Measurements from ENCODE around the gene GNAS.
"Not testable (repeated sequence)": the region's sequence is repeated elsewhere in the genome, so short reads cannot be mapped to it uniquely, and the experiment has no call there.

GNAS gene

DNA sequence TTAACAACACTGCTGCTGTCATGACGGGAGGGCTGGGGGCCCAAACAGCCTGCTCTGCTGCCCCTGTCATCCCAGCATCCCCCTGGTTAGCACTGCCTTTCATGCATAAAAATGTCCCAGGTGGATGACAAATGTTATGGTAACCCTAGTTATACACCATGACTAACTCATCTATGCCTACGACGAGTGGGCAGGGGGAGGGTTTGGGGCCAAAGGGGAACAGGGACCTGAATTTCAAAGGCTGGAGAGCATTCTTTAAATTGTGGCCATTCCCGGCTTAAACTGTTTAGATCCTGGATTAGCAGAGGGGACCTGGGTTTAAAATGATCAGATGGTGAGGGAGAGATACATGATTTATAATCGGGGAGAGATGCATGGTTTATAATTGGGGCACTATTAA, 26.2 kb upstream of the GNAS start:
- TF ChIP-seq, protein P1, sequence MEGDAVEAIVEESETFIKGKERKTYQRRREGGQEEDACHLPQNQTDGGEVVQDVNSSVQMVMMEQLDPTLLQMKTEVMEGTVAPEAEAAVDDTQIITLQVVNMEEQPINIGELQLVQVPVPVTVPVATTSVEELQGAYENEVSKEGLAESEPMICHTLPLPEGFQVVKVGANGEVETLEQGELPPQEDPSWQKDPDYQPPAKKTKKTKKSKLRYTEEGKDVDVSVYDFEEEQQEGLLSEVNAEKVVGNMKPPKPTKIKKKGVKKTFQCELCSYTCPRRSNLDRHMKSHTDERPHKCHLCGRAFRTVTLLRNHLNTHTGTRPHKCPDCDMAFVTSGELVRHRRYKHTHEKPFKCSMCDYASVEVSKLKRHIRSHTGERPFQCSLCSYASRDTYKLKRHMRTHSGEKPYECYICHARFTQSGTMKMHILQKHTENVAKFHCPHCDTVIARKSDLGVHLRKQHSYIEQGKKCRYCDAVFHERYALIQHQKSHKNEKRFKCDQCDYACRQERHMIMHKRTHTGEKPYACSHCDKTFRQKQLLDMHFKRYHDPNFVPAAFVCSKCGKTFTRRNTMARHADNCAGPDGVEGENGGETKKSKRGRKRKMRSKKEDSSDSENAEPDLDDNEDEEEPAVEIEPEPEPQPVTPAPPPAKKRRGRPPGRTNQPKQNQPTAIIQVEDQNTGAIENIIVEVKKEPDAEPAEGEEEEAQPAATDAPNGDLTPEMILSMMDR (conservative IDR thresholded peaks at IDR 0.05; ENCODE audit: control insufficient read depth, insufficient read depth, low read depth, low read length) = no peak
- DNase-seq (ENCODE audit: low read depth) = no peak
- no peak overlapping the region for H3K4me3 ChIP-seq (ENCODE audit: control insufficient read depth, low read depth, low read length)

DNA sequence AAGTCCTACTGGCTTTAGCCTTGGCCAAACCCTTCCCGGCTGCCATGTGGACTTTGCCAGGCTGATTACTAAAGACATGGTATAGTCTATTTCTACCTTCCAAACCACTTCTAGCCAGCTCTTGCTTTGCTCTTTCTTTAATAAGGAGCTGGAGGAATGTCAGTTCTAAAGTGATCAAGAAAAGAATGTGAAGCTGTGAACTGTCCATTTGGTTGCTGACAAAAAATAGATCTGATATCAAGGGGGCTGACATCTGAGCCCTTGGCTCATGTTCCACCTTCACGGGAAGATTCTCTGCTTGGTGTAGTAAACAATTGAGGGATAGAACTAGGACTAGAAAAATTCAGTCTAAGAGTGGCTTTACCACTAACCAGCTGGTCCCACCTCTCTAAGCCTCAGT, 24.4 kb upstream of the GNAS start:
- no peak for DNase-seq (ENCODE audit: low read depth)
- TF ChIP-seq, protein P1 (conservative IDR thresholded peaks at IDR 0.05; ENCODE audit: control insufficient read depth, insufficient read depth, low read depth, low read length) = no peak
- H3K4me3 ChIP-seq (ENCODE audit: control insufficient read depth, low read depth, low read length) = no peak overlapping the region

DNA sequence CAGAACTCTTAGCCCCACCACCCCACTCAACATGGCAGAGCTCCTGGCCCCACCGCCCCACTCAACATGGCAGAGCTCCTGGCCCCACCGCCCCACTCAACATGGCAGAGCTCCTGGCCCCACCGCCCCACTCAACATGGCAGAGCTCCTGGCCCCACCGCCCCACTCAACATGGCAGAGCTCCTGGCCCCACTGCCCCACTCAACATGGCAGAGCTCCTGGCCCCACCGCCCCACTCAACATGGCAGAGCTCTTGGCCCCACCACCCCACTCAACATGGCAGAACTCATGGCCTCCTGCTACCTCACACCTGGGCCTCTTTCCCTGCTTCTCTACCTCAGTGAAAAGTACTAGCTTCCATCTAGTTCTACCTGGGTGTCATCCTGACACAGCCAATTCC, 23.7 kb upstream of the GNAS start:
- not testable (repeated sequence) for DNase-seq (ENCODE audit: low read depth); H3K4me3 ChIP-seq (ENCODE audit: control insufficient read depth, low read depth, low read length)

DNA sequence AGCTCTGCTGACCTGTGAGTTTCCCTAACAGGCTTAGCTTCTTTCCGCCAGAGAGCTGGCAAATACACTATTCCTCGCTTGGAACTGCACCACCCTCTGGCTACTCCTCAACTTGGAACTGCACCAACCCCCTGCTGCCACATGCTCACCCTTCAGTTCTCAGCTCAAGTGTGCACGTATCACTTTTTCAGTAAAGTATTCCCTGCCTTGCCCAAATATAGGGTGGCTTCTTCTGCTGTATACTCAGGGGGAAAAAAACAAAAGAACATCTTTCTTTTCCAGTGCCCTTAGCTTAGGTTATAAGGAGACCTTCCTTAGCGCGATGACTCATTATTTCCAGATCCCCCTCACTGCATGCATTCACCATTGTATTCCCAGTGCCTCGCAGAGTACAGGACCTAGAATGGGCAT, 23.0 kb upstream of the GNAS start:
- TF ChIP-seq, protein P1 (conservative IDR thresholded peaks at IDR 0.05; ENCODE audit: control insufficient read depth, insufficient read depth, low read depth, low read length) = no peak
- peak; percentile 18 for DNase-seq (ENCODE audit: low read depth)
- H3K4me3 ChIP-seq (ENCODE audit: control insufficient read depth, low read depth, low read length) = no peak overlapping the region

DNA sequence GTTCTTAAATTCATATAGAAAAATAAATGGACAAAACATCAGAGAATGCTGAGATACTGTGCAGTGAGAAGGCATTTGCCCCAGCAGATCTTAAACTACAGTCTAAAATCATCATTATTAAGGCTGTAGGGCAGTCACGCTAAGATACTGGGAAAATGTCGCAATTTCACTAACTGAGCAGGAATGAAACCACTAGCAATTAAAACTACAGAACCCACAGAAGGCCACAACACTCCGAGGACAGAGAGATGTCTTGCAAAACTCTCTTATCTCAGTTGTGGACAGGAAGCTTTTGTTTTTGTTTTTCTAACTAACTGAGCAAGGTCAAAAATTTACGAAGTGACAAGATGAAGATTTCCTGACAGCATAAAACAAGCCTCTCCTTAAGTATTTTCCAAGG, 20.1 kb upstream of the GNAS start:
- no peak overlapping the region for H3K4me3 ChIP-seq (ENCODE audit: control insufficient read depth, low read depth, low read length)
- no peak for DNase-seq (ENCODE audit: low read depth)
- TF ChIP-seq, protein P1 (conservative IDR thresholded peaks at IDR 0.05; ENCODE audit: control insufficient read depth, insufficient read depth, low read depth, low read length) = no peak

DNA sequence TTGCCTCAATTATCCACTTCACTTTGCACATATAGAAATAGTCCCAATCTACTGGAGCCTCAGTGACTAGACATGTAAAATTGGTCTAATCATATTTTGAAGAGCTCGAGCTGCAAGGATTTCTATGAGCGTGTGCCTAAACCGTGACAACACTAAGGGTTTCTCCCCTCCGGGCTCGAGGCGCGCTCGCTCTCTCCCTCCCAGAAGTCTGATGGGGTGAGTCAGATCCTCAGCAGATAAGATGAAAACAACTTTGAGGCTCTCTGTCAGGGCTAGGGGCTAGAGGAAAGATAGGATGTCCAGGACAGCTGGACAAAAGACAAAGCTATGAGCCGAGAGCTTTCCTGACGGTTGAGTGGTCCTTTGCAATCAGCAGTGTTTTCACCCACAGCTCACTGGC, 18.6 kb upstream of the GNAS start:
- TF ChIP-seq, protein P1 (conservative IDR thresholded peaks at IDR 0.05; ENCODE audit: control insufficient read depth, insufficient read depth, low read depth, low read length) = no peak
- no peak for DNase-seq (ENCODE audit: low read depth)
- no peak overlapping the region for H3K4me3 ChIP-seq (ENCODE audit: control insufficient read depth, low read depth, low read length)

DNA sequence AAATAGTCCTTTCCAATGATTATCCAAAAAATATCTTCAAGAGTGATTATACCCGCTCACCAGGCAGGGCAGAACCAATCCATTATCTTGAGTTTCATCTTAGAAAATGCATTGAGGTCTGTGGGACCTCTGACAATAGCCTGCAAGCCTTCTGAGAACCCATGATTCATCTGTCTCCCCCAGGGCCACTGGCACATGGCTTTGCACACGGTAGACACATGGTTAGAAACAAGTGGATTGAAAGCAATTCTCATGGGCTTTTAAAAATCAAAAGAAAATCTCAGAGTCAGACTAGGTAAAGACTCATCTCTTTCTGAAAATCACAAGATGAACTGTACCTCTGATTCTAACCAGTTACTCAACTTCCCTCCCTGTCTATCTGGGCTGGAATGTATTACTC, 17.3 kb upstream of the GNAS start:
- TF ChIP-seq, protein P1 (conservative IDR thresholded peaks at IDR 0.05; ENCODE audit: control insufficient read depth, insufficient read depth, low read depth, low read length) = no peak
- no peak overlapping the region for H3K4me3 ChIP-seq (ENCODE audit: control insufficient read depth, low read depth, low read length)
- DNase-seq (ENCODE audit: low read depth) = peak; percentile 20
